ENCODE data around the gene SEMA6D.

- TF ChIP-seq CTCF (IDR thresholded peaks at IDR 0.05) (no peak), POLR2A (IDR thresholded peaks at IDR 0.05) (no peak)
Observed at GRCh38 chr15:47733085-47733484, 15.8 kb downstream of the SEMA6D start.

All from Peyer's patch (tissue), 4 donors.